Measurements from ENCODE around the gene MLH3.

The MLH3 gene

DNA sequence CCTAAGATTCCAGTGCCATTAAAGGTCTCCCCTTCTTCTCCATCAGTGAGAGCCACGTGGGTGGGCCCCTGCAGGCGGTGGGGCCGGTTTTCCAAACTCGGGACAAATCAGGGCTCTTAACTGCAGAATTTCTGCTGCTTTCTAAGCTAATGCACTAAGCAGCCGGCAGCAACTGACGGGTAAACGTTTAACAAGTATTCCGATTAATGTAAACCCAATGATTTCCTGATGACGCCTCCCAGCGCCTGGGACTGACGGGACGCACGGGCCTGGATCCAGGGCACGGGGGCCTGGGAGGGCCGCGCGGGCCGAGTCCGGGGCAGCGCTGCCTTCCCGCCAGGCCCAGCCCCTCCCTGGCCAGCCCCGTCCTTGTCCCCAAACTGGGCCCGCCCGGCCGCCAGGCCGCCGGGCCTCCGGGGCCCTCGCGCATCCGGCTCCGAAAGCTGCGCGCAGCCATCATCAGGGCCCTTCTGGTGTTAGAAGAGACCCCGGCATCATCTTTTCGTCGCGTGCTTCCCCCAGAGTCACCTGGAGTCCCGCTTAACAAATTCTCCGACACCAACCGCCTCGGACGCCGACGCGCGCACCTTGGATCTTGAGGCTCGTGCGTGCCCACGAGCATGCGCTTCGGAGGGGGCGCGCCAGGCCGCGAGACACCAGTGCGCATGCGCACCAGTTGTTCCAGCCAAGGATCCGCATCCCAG lies at the start of gene MLH3:
TSS of gene MLH3 (minus strand) at position 616 of the 704 bp plus-strand sequence. CDS start 1,812 bp downstream, outside the sequence.
- peak; percentile 90 for ATAC-seq (ENCODE audit: low read depth)
- peaks cover 15% of the 10 kb centered on the region for H3K4me1 Mint-ChIP-seq
- H3K27me3 Mint-ChIP-seq, result no peaks in the 10 kb centered on the region
- H3K4me3 Mint-ChIP-seq, result peak within 1 kb of the TSS; percentile 94
- H3K36me3 Mint-ChIP-seq, result peaks cover 5% of the 10 kb centered on the region
- DNase-seq (ENCODE audit: low spot score in 2 of 2), result peak; percentile 69 to 77
- H3K9me3 Mint-ChIP-seq, result no peaks in the 10 kb centered on the region
- peak within 1 kb of the TSS; percentile 96 for H3K27ac Mint-ChIP-seq

DNA sequence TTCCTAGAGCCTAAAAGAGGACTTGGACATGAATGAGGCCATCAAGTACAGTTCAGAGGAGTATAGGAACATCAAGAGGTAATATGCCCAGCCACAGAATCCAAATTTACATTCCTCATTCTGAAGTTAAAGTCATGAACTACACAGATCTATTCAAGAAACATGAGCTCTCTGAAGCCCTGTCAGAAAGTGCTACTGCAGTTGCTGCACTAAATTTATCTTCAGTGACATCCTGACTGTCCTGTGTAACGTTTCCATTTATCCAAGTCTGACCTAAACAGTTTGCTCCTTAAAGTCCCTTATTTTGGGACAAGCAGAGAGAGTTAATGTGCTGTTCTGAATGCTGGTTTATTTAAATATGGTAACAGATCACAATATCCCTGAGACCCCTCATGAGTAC lies 47.4 kb upstream of the MLH3 start:
- no peak for ATAC-seq (ENCODE audit: low read depth)
- H3K4me3 Mint-ChIP-seq, result no peak overlapping the region
- H3K9me3 Mint-ChIP-seq, result no peaks in the 10 kb centered on the region
- H3K4me1 Mint-ChIP-seq, result no peaks in the 10 kb centered on the region
- no peak overlapping the region for H3K27ac Mint-ChIP-seq
- no peaks in the 10 kb centered on the region for H3K27me3 Mint-ChIP-seq
- peaks cover 41% of the 10 kb centered on the region for H3K36me3 Mint-ChIP-seq
- DNase-seq (ENCODE audit: low spot score in 2 of 2), result no peak

DNA sequence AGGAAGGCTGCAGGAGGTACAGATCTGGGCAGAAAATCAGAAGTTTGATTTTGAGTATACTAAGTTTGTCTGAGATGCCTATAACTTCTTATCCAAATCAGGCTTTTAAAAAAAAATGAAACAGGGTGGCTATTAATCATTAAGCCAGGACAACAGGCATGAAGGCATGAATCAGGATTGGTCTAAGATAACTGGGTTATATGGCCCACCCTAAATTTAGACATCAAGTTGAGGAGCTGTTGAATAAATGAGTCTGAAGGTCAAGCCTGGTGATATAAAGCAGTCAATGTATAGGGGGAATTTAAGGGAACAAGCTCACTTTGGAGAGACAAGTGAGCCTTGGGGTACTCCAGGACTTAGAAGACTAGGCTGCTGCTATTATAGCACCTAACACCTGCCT lies 46.9 kb upstream of the MLH3 start:
- Mint-ChIP-seq H3K27ac (no peak overlapping the region), H3K36me3 (peaks cover 39% of the 10 kb centered on the region), H3K4me1 (no peaks in the 10 kb centered on the region)

DNA sequence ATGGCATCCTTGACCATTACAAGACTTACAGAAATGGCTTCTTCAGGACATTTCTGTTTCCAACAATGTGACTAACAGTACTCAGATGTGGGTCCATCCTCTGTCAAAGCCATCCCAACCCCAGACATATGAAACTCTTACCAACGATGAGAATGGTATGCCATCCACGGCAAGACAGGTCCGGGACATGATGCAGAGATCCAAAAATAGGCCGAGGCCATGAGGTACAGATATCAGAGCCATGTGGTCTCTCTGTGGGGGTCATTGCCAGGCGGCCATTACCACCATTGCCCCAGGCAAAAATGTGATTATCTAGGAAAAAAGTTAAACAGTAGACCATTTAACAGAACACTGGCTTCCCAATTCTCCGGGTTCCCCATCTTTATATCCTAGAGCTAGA lies 45.7 kb upstream of the MLH3 start:
- H3K36me3 Mint-ChIP-seq, result peaks cover 35% of the 10 kb centered on the region
- H3K4me3 Mint-ChIP-seq, result no peak overlapping the region
- DNase-seq (ENCODE audit: low spot score in 2 of 2), result no peak
- no peaks in the 10 kb centered on the region for H3K27me3 Mint-ChIP-seq
- H3K27ac Mint-ChIP-seq, result no peak overlapping the region
- H3K9me3 Mint-ChIP-seq, result no peaks in the 10 kb centered on the region
- no peaks in the 10 kb centered on the region for H3K4me1 Mint-ChIP-seq
- ATAC-seq (ENCODE audit: low read depth), result no peak

More for the DNA sequence above, 46.9 kb upstream of the MLH3 start:
- Mint-ChIP-seq H3K9me3 (no peaks in the 10 kb centered on the region), H3K4me3 (no peak overlapping the region), H3K27me3 (no peaks in the 10 kb centered on the region)
- ATAC-seq (ENCODE audit: low read depth) (no peak), DNase-seq (ENCODE audit: low spot score in 2 of 2) (no peak)

DNA sequence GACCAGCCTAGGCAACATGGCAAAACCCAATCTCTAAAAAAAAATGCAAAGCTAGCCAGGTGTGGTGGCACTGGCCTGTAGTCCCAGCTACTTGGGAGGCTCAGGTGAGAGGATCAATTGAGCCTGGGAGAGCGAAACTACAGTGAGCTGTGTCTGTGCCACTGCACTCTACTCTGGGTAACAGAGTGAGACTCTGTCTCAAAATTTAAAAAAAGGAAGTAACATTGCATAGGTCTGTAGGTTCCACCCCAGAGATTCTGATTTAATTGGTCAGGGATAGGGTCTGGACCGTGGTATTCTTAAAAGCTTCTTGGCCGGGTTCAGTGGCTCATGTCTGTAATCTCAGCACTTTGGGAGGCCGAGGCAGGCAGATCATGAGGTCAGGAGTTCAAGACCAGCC lies 44.4 kb upstream of the MLH3 start:
- Mint-ChIP-seq H3K9me3 (no peaks in the 10 kb centered on the region), H3K36me3 (peaks cover 35% of the 10 kb centered on the region), H3K4me1 (no peaks in the 10 kb centered on the region), H3K27ac (no peak overlapping the region), H3K27me3 (no peaks in the 10 kb centered on the region), H3K4me3 (no peak overlapping the region)
- ATAC-seq (ENCODE audit: low read depth) (peak; percentile 64), DNase-seq (ENCODE audit: low spot score in 2 of 2) (no peak)

- no peaks in the 10 kb centered on the region for H3K4me1 Mint-ChIP-seq
- no peak overlapping the region for H3K27ac Mint-ChIP-seq
- no peaks in the 10 kb centered on the region for H3K9me3 Mint-ChIP-seq
- no peaks in the 10 kb centered on the region for H3K27me3 Mint-ChIP-seq
- H3K4me3 Mint-ChIP-seq, result no peak overlapping the region
- peaks cover 38% of the 10 kb centered on the region for H3K36me3 Mint-ChIP-seq
- ATAC-seq (ENCODE audit: low read depth), result no peak
- DNase-seq (ENCODE audit: low spot score in 2 of 2), result no peak
Measured at GRCh38 chr14:75094896-75095295, 43.6 kb upstream of the MLH3 start.

- H3K27me3 Mint-ChIP-seq, result no peaks in the 10 kb centered on the region
- H3K9me3 Mint-ChIP-seq, result no peaks in the 10 kb centered on the region
- H3K4me3 Mint-ChIP-seq, result no peak overlapping the region
- H3K27ac Mint-ChIP-seq, result no peak overlapping the region
- ATAC-seq (ENCODE audit: low read depth) (no peak), DNase-seq (ENCODE audit: low spot score in 2 of 2) (no peak)
- peaks cover 20% of the 10 kb centered on the region for H3K36me3 Mint-ChIP-seq
- H3K4me1 Mint-ChIP-seq, result no peaks in the 10 kb centered on the region
Measured at GRCh38 chr14:75092698-75093097, 41.4 kb upstream of the MLH3 start.

- H3K36me3 Mint-ChIP-seq, result peaks cover 19% of the 10 kb centered on the region
- no peak overlapping the region for H3K27ac Mint-ChIP-seq
- DNase-seq (ENCODE audit: low spot score in 2 of 2) (no peak), ATAC-seq (ENCODE audit: low read depth) (no peak)
- no peaks in the 10 kb centered on the region for H3K4me1 Mint-ChIP-seq
- H3K9me3 Mint-ChIP-seq, result no peaks in the 10 kb centered on the region
- no peaks in the 10 kb centered on the region for H3K27me3 Mint-ChIP-seq
- no peak overlapping the region for H3K4me3 Mint-ChIP-seq
Measured at GRCh38 chr14:75091251-75091650, 40.0 kb upstream of the MLH3 start.

- no peak overlapping the region for H3K27ac Mint-ChIP-seq
- H3K4me1 Mint-ChIP-seq, result no peaks in the 10 kb centered on the region
- no peak for DNase-seq (ENCODE audit: low spot score in 2 of 2)
Measured at GRCh38 chr14:75090353-75090752, 39.1 kb upstream of the MLH3 start.

GRCh38 chr14:75088566-75089373 lies 37.5 kb upstream of the MLH3 start:
- peak; percentile 57 for ATAC-seq (ENCODE audit: low read depth)
- H3K27ac Mint-ChIP-seq, result no peak overlapping the region
- DNase-seq (ENCODE audit: low spot score in 2 of 2), result peak; percentile 34 to 36
- no peaks in the 10 kb centered on the region for H3K4me1 Mint-ChIP-seq
- peaks cover 24% of the 10 kb centered on the region for H3K36me3 Mint-ChIP-seq
- no peak overlapping the region for H3K4me3 Mint-ChIP-seq
- H3K27me3 Mint-ChIP-seq, result no peaks in the 10 kb centered on the region
- H3K9me3 Mint-ChIP-seq, result no peaks in the 10 kb centered on the region

More at GRCh38 chr14:75090353-75090752, 39.1 kb upstream of the MLH3 start:
- Mint-ChIP-seq H3K36me3 (peaks cover 19% of the 10 kb centered on the region), H3K4me3 (no peak overlapping the region), H3K9me3 (no peaks in the 10 kb centered on the region), H3K27me3 (no peaks in the 10 kb centered on the region)
- ATAC-seq (ENCODE audit: low read depth), result no peak

- Mint-ChIP-seq H3K36me3 (peaks cover 26% of the 10 kb centered on the region), H3K4me1 (no peaks in the 10 kb centered on the region), H3K27ac (no peak overlapping the region), H3K4me3 (no peak overlapping the region), H3K27me3 (no peaks in the 10 kb centered on the region), H3K9me3 (no peaks in the 10 kb centered on the region)
- DNase-seq (ENCODE audit: low spot score in 2 of 2) (no peak), ATAC-seq (ENCODE audit: low read depth) (no peak)
Measured at GRCh38 chr14:75088153-75088552, 36.9 kb upstream of the MLH3 start.

GRCh38 chr14:75084513-75084912 lies 33.2 kb upstream of the MLH3 start:
- H3K4me1 Mint-ChIP-seq, result no peaks in the 10 kb centered on the region
- no peak for DNase-seq (ENCODE audit: low spot score in 2 of 2)
- peaks cover 19% of the 10 kb centered on the region for H3K36me3 Mint-ChIP-seq
- no peaks in the 10 kb centered on the region for H3K27me3 Mint-ChIP-seq
- H3K4me3 Mint-ChIP-seq, result no peak overlapping the region
- no peak overlapping the region for H3K27ac Mint-ChIP-seq
- no peaks in the 10 kb centered on the region for H3K9me3 Mint-ChIP-seq
- ATAC-seq (ENCODE audit: low read depth), result no peak

DNA sequence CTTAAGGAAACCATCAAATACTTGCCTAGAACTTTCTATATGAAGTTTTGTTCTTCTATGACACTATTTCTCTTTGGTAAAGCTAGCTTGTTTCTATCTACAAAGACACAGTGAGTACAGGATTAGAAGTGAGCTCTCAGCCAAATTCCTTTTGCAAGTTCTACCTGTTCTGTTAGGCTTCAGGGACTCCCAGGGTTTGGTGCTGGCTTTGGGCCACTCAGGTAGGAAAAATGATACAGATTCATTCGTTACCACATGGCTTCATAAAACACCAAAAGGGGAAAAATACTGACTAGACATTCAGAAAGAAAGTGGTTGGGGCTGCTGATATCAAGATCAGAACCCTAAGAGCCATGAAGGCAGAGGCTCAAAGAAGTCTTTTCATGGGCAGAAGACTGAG lies 32.0 kb upstream of the MLH3 start:
- Mint-ChIP-seq H3K9me3 (no peaks in the 10 kb centered on the region), H3K27ac (no peak overlapping the region), H3K36me3 (peaks cover 19% of the 10 kb centered on the region), H3K27me3 (no peaks in the 10 kb centered on the region), H3K4me1 (no peaks in the 10 kb centered on the region), H3K4me3 (no peak overlapping the region)
- ATAC-seq (ENCODE audit: low read depth) (no peak), DNase-seq (ENCODE audit: low spot score in 2 of 2) (no peak)

DNA sequence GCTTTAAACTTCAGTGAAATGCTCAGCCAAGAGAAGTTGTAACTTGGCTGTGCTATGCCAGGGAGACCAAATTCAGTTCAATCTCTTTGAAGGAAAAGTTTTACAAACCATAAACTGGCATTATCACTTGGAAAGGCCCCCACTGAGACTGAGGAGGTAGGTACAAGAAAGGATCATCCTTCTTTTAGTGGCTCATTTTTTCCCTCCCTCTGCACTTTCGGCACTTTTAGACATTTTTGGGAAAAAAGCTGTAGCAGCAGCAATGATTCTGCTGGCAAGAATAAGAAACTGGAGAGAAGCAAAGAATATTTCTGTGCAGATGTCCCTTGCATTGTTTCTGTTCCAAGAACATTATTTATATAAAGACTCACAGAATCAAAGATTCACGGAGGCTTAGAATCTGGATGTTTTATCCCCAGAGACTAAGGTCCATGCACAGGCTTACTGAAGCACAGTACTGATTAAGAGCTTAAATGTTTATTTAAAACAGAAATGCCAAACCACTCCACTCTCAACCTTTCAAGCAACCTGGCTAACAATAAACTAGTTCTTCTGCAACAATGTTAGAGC lies 30.5 kb upstream of the MLH3 start:
- Mint-ChIP-seq H3K27ac (no peak overlapping the region), H3K4me3 (no peak overlapping the region), H3K27me3 (no peaks in the 10 kb centered on the region), H3K36me3 (peaks cover 16% of the 10 kb centered on the region), H3K9me3 (no peaks in the 10 kb centered on the region), H3K4me1 (no peaks in the 10 kb centered on the region)
- ATAC-seq (ENCODE audit: low read depth) (no peak), DNase-seq (ENCODE audit: low spot score in 2 of 2) (no peak)
